K562 (cell line): Measurements from ENCODE around the gene PRAC1. TPM values are rescaled to one million over a fixed set of nuclear protein-coding genes. Genes with fewer than 3 reads are reported as not detected.
A peak's percentile ranks its signal among the peaks of the same experiment; 100 is the strongest.

ENCODE experiments used
- ATAC-seq: fragments of 200-7000 bp; cut with Tn5 transposase; 3 replicates; pipeline ENCODE4 v1.9.1; 2020; ENCODE audit warnings: moderate library complexity
- BruUV-seq: library from RNA; stranded (reverse); fragments of 400-500 nt; replicated peaks from 2 replicates; lab custom pipeline; 2021; lab: Mats Ljungman, UMichigan
- CTCF ChIA-PET: fragments of 300-600 bp; formaldehyde crosslinking; extraction: SDS; loops from one replicate; lab custom pipeline; 2021; ENCODE audit warnings: low intra/inter-chr PET ratio; lab: Yijun Ruan, JAX
- POLR2A ChIA-PET: fragments of 300-600, 350-650 bp; sonication (Branson Sonifier 250); formaldehyde crosslinking; extraction: SDS; loops from one replicate; lab custom pipeline; 2021; ENCODE audit warnings: antibody characterized with exemption, inconsistent platforms; lab: Yijun Ruan, JAX
- DNase-seq, 4 experiments: peaks; one replicate each; pipeline versions ENCODE4 v3.0.0 to v3.0.0-alpha.2; 2011 to 2018; ENCODE audit warnings: low spot score in 3 of 4, mixed read lengths in 3 of 4; ENCODE audit errors: extremely low read depth in 1 of 4
- FAIRE-seq: peaks from 2 replicates; lab custom pipeline; 2011; peaks lifted over from hg19 to GRCh38; lab: Jason Lieb, UNC
- H2AFZ ChIP-seq: 2 replicates; pipeline ENCODE4 v1.6.0; 2011; ENCODE audit warnings: low read depth, low read length, control low read depth, inconsistent platforms
- H3K27ac ChIP-seq: fragments of 200-600 bp; 3 replicates; pipeline ENCODE4 v1.8.0; 2011; ENCODE audit warnings: low read depth, mild to moderate bottlenecking, control low read depth, inconsistent platforms, low read length, moderate library complexity, mixed read lengths; ENCODE audit errors: extremely low read depth
- H3K27me3 ChIP-seq, 2 experiments: fragments of 300-600 bp in 1 of 2; 2 replicates in 1 of 2; 3 replicates in 1 of 2; pipeline versions ENCODE4 v1.6.0 to v1.8.0; 2011; ENCODE audit warnings: inconsistent platforms in 2 of 2, low read length in 2 of 2, mild to moderate bottlenecking in 1 of 2, mixed read lengths in 1 of 2, moderate library complexity in 1 of 2; ENCODE audit not compliant: control insufficient read depth in 2 of 2, insufficient read depth in 2 of 2
- H3K36me3 ChIP-seq: fragments of 300-600 bp; 3 replicates; pipeline ENCODE4 v1.8.0; 2011; ENCODE audit warnings: mild to moderate bottlenecking, low read length, inconsistent platforms; ENCODE audit not compliant: control insufficient read depth, insufficient read depth
- H3K4me1 ChIP-seq, 2 experiments: fragments of 200-600 bp in 1 of 2; replicated peaks in 1 of 2; 2 replicates in 1 of 2; 3 replicates in 1 of 2; pipeline versions ENCODE4 v1.5.1 to v1.8.0; 2011; ENCODE audit warnings: inconsistent platforms in 2 of 2, low read length in 2 of 2, mild to moderate bottlenecking in 1 of 2, mixed read lengths in 1 of 2, moderate library complexity in 1 of 2; ENCODE audit not compliant: control insufficient read depth in 2 of 2, insufficient read depth in 2 of 2
- H3K4me2 ChIP-seq: 2 replicates; pipeline ENCODE4 v1.6.1; 2011; ENCODE audit warnings: low read length, control low read depth, inconsistent platforms, mixed read lengths; ENCODE audit not compliant: insufficient read depth
- H3K4me3 ChIP-seq: fragments of 200-600 bp; sonication (generic), shearing (Covaris generic); 2 replicates; pipeline ENCODE4 v1.5.1; 2016; ENCODE audit warnings: control low read depth, inconsistent platforms
- H3K79me2 ChIP-seq: fragments of 200-600 bp; 3 replicates; pipeline ENCODE4 v1.8.0; 2011; ENCODE audit warnings: low read length, inconsistent platforms; ENCODE audit not compliant: control insufficient read depth, insufficient read depth
- H3K9ac ChIP-seq, 2 experiments: 2 replicates each; pipeline versions ENCODE4 v1.6.0 to v1.6.1; 2011; ENCODE audit warnings: low read depth in 2 of 2, low read length in 2 of 2, control low read depth in 1 of 2, inconsistent platforms in 1 of 2, mild to moderate bottlenecking in 1 of 2, mixed read lengths in 1 of 2; ENCODE audit not compliant: insufficient read depth in 1 of 2
- H3K9me1 ChIP-seq: one replicate; pipeline ENCODE4 v1.6.0; 2011; ENCODE audit warnings: inconsistent platforms, mild to moderate bottlenecking, low read length, moderate library complexity; ENCODE audit not compliant: control insufficient read depth, insufficient read depth
- H3K9me3 ChIP-seq: replicated peaks from 2 replicates; pipeline ENCODE4 v1.5.1; 2011; ENCODE audit warnings: low read depth, low read length, inconsistent platforms; ENCODE audit not compliant: control insufficient read depth, insufficient read depth
- H4K20me1 ChIP-seq: replicated peaks from 2 replicates; pipeline ENCODE4 v1.6.1; 2011; ENCODE audit warnings: low read length, inconsistent platforms, mixed read lengths; ENCODE audit not compliant: control insufficient read depth, insufficient read depth
- ZNF655 ChIP-seq: fragments of 250-450 bp; sonication (Bioruptor Pico); IDR thresholded peaks from 2 replicates; pipeline ENCODE4 v1.5.0; 2021
- WGBS: fragments of 100-300 bp; shearing (Covaris generic); methylation state at CpG from one replicate; pipeline ENCODE4 v1.1.6; 2016; ENCODE audit warnings: low coverage, mixed read lengths; ENCODE audit not compliant: insufficient coverage; ENCODE audit errors: missing lambda C conversion rate; 5-methylcytosine and 5-hydroxymethylcytosine counted together
- in situ Hi-C: fragments of 300-500 bp; cut with MboI; formaldehyde crosslinking; loops from 4 replicates; pipeline ENCODE4 v1.15.0; 2018; ENCODE audit warnings: inconsistent platforms, mixed read lengths
- intact Hi-C: fragments of 100-400 bp; cut with micrococcal nuclease; formaldehyde crosslinking; loops from 2 replicates; pipeline ENCODE4 v1.14.2; 2022
- polyA plus RNA-seq, 8 experiments: library from polyadenylated mRNA; depleted of rRNA in 4 of 8; stranded (reverse) in 5 of 8; unstranded in 3 of 8; fragments of >200 nt; fragmentation: Nextera tagmentation in 2 of 8; fragmentation: Illumina TruSeq in 1 of 8; extraction: Ambion mirVana in 2 of 8; extraction: Trizol in 1 of 8; gene quantifications; 2 replicates each; pipeline versions ENCODE4 v1.2.1 to v1.2.3, GENCODE V29; 2011 to 2014; ENCODE audit warnings: inconsistent platforms in 1 of 8, missing spikeins in 1 of 8
- total RNA-seq, 7 experiments: library from RNA; depleted of rRNA in 6 of 7; stranded (reverse); fragments of >200 nt in 6 of 7; fragmentation: Illumina TruSeq in 2 of 7; extraction: Trizol in 2 of 7; gene quantifications; 2 replicates each; pipeline versions ENCODE4 v1.2.1 to v1.2.3, GENCODE V29; 2011 to 2021; ENCODE audit warnings: low replicate concordance in 1 of 7

PRAC1 gene
- total and polyA plus RNA-seq, 9 of the 15 experiments (the other 6 are each of a cell fraction or from before 2014, with no cell fraction given): not detected

GRCh38 chr17:48704361-48705248 lies 17.7 kb downstream of the PRAC1 start:
- H4K20me1 ChIP-seq: no peaks in the 10 kb centered on the region
- H3K9ac ChIP-seq: no peak overlapping the region
- H3K4me1 ChIP-seq: no peaks in the 10 kb centered on the region; a peak in 1 of 5 replicates
- intact Hi-C loops (no loop called here), in situ Hi-C loops (no loop called here)
- no peaks in the 10 kb centered on the region for H3K79me2 ChIP-seq
- CTCF ChIA-PET: no interaction called here
- H2AFZ ChIP-seq: no peak overlapping the region
- H3K4me3 ChIP-seq: no peak overlapping the region
- no peak overlapping the region for H3K4me2 ChIP-seq
- H3K9me1 ChIP-seq: no peaks in the 10 kb centered on the region
- H3K27me3 ChIP-seq: peaks cover 38 to 61% of the 10 kb centered on the region in 2 experiments
- DNase-seq (peak in 3 of 4 experiments; percentile 2 to 3 (median 3)), FAIRE-seq (no peak), ATAC-seq (no peak)
- POLR2A ChIA-PET: interaction anchor here (0.6 to 1.3 kb wide), 4 partner anchors 13 to 33 kb away, joined by 3 to 4 read pairs (median 4); no protein-coding TSS in a partner anchor
- BruUV-seq: no TSS peak
- no peak for TF ChIP-seq ZNF655 (CRISPR knock-in tag)
- H3K36me3 ChIP-seq: no peaks in the 10 kb centered on the region
- no peaks in the 10 kb centered on the region for H3K9me3 ChIP-seq
- WGBS: 7% methylated on average over 11 of the region's 11 CpGs
- H3K27ac ChIP-seq: no peak overlapping the region
